ENCODE results near the gene KIF16B.

The KIF16B gene

GRCh38 chr20:16500197-16500596 is 73.1 kb downstream of the KIF16B start:
- TF ChIP-seq ZFX (IDR thresholded peaks at IDR 0.05), result no peak
- TF ChIP-seq, protein P1, sequence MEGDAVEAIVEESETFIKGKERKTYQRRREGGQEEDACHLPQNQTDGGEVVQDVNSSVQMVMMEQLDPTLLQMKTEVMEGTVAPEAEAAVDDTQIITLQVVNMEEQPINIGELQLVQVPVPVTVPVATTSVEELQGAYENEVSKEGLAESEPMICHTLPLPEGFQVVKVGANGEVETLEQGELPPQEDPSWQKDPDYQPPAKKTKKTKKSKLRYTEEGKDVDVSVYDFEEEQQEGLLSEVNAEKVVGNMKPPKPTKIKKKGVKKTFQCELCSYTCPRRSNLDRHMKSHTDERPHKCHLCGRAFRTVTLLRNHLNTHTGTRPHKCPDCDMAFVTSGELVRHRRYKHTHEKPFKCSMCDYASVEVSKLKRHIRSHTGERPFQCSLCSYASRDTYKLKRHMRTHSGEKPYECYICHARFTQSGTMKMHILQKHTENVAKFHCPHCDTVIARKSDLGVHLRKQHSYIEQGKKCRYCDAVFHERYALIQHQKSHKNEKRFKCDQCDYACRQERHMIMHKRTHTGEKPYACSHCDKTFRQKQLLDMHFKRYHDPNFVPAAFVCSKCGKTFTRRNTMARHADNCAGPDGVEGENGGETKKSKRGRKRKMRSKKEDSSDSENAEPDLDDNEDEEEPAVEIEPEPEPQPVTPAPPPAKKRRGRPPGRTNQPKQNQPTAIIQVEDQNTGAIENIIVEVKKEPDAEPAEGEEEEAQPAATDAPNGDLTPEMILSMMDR (conservative IDR thresholded peaks at IDR 0.05), result no peak
- H3K27ac ChIP-seq, result no peak overlapping the region

GRCh38 chr20:16498526-16499253 is 74.6 kb downstream of the KIF16B start:
- no peak for TF ChIP-seq ZFX (IDR thresholded peaks at IDR 0.05)
- TF ChIP-seq, protein P1 (conservative IDR thresholded peaks at IDR 0.05), result no peak
- no peak overlapping the region for H3K27ac ChIP-seq

DNA sequence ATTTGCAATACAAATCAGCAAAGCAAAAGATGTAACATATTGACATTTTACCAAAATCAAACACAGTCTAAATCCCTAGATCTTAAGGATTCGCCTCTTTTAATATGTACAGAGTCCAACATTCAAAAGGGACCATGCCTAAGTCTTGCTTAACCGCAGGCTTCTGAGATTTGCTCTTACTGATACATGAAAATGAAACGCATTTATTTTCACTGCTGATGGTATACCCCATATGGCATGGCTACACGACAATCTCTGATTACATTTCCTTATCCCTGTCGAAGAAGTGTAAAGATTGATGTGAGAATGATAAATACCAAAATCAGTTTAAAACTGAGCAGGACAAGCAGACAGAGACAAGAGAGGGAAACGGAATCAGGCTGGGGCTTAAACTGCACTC is 75.4 kb downstream of the KIF16B start:
- H3K27ac ChIP-seq, result no peak overlapping the region
- no peak for TF ChIP-seq ZFX (IDR thresholded peaks at IDR 0.05)
- TF ChIP-seq, protein P1 (conservative IDR thresholded peaks at IDR 0.05), result no peak

DNA sequence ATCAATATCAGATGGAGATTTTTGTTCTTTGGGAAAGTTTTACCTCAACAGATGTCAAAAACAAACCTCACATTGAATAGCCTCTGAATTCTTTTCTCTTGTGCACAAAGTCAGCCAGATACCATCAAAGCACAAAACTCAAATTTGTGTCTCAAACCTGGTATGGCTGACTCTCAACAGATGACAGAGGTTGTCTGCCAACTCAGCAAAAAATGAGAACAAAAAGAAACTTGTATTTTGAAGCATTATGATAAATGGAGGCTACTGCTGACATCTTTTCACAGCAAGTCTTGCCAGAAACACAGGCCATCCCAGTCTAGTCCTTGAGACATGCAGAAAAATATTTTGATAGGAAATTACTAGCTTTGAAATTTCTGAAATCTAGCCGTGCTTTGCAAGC is 79.8 kb downstream of the KIF16B start:
- TF ChIP-seq, protein P1 (conservative IDR thresholded peaks at IDR 0.05), result no peak
- no peak for TF ChIP-seq ZFX (IDR thresholded peaks at IDR 0.05)
- H3K27ac ChIP-seq, result no peak overlapping the region

DNA sequence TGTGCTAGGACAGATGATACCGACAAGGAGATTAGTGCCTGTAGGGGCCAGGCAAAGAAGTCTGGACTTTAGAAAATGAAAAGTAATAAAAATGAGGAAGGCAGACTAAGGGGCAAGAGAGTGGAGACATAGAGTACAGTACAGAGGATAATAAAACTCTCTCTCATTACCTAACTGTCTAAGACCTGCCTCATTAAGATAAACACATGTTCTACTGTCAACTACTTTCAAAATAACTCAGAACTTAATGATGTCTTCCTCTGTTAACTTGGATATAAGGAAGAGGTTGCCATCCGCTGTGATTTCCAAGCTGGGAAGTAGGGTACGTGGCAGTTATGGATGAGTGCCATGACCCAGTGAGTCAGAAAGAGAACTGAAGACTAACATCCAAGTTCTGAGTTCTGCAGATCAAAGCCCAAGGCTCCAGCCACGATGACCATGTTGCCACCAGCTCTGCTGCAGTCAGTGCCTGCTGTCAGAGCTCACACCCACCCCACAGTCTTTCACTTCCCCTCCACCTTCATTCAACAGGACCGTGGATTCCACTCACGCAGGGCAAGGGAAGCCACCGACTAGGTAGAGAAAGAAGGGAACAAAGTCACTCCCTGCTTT is 81.8 kb downstream of the KIF16B start:
- no peak overlapping the region for H3K27ac ChIP-seq
- no peak for TF ChIP-seq ZFX (IDR thresholded peaks at IDR 0.05)
- TF ChIP-seq, protein P1 (conservative IDR thresholded peaks at IDR 0.05), result no peak

GRCh38 chr20:16490696-16491095 is 82.6 kb downstream of the KIF16B start:
- TF ChIP-seq ZFX (IDR thresholded peaks at IDR 0.05), result no peak
- TF ChIP-seq, protein P1 (conservative IDR thresholded peaks at IDR 0.05), result no peak
- H3K27ac ChIP-seq, result no peak overlapping the region

DNA sequence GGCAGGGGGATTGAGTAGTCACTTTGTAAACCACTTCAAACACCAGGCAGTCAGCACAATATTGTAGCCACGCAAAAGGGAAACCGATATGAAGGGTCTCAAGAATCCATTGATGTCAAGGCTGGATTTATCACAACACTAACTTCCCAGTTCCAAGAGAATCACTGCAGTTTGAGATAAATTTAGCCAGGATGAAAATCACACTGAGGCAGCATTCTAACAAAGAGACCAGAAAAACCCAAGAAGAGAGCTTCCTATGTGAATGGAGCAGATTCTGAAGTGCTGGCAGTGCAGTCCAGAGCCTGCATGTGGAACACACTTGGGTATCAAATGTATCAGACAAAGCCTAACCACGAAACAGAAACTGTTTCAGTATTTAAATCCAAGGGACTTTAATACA is 84.6 kb downstream of the KIF16B start:
- no peak overlapping the region for H3K27ac ChIP-seq
- no peak for TF ChIP-seq ZFX (IDR thresholded peaks at IDR 0.05)

DNA sequence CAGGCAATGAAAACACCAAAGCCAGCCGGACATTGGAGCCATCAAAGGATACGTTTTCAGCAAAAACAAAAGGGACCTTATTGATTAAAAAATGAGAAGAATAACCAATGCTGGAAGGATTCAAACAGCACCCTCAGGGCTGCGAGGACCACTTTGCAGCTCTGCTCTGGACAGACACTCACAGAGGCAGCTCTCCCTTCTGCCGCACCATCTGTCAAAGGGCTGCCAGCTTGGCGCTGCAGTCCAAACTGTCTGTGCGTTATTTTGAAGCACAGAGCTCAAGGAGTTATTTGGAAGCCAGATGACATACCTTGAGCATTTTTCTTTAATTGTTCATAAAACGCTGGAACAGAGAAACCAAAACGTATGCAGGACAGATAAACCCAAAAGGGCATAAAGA is 85.2 kb downstream of the KIF16B start:
- TF ChIP-seq, protein P1 (conservative IDR thresholded peaks at IDR 0.05), result no peak
- TF ChIP-seq ZFX (IDR thresholded peaks at IDR 0.05), result no peak
- H3K27ac ChIP-seq, result no peak overlapping the region

All from C4-2B (cell line).